HepG2 (cell line): Measurements from ENCODE around the gene EDAR. TPM values are rescaled to one million over a fixed set of nuclear protein-coding genes. Genes with fewer than 3 reads are reported as not detected.
A peak's percentile ranks its signal among the peaks of the same experiment; 100 is the strongest.

Source experiments
- ATAC-seq: fragments of 200-7000 bp; cut with Tn5 transposase; 3 replicates; pipeline ENCODE4 v1.9.1; 2020; ENCODE audit warnings: mild to moderate bottlenecking, moderate library complexity
- BruUV-seq: library from RNA; stranded (reverse); fragments of 400-500 nt; replicated peaks from 2 replicates; lab custom pipeline; 2021; lab: Mats Ljungman, UMichigan
- CTCF ChIA-PET: fragments of 300-600 bp; formaldehyde crosslinking; extraction: SDS; loops from one replicate; lab custom pipeline; 2021; ENCODE audit warnings: low total read pairs, inconsistent platforms, low intra/inter-chr PET ratio; lab: Yijun Ruan, JAX
- POLR2A ChIA-PET: fragments of 350-600 bp; sonication (Branson Sonifier 250); formaldehyde crosslinking; loops from one replicate; lab custom pipeline; 2020; ENCODE audit warnings: antibody characterized with exemption, inconsistent platforms; lab: Yijun Ruan, JAX
- DNase-seq: peaks from one replicate; pipeline ENCODE4 v3.0.0-alpha.2; 2015; ENCODE audit warnings: low spot score
- FAIRE-seq: peaks from 3 replicates; lab custom pipeline; 2011; peaks lifted over from hg19 to GRCh38; lab: Jason Lieb, UNC
- H2AFZ ChIP-seq: one replicate; pipeline ENCODE4 v1.6.1; 2011; ENCODE audit warnings: low read length, inconsistent platforms
- H3K27ac ChIP-seq: fragments of 300-600 bp; 3 replicates; pipeline ENCODE4 v1.8.0; 2011; ENCODE audit warnings: mixed run types, mild to moderate bottlenecking, mixed read lengths, low read length, inconsistent platforms; ENCODE audit not compliant: insufficient read depth; ENCODE audit errors: extremely low read length
- H3K27me3 ChIP-seq, 2 experiments: fragments of 200-600 bp in 1 of 2; 2 replicates in 1 of 2; 3 replicates in 1 of 2; pipeline versions ENCODE4 v1.6.0 to v1.8.0; 2011; ENCODE audit warnings: low read length in 2 of 2, mild to moderate bottlenecking in 2 of 2, moderate library complexity in 2 of 2, inconsistent platforms in 1 of 2; ENCODE audit not compliant: insufficient read depth in 2 of 2, control insufficient read depth in 1 of 2
- H3K36me3 ChIP-seq, 2 experiments: fragments of 200-600 bp in 1 of 2; replicated peaks in 1 of 2; 2 replicates in 1 of 2; 3 replicates in 1 of 2; pipeline versions ENCODE4 v1.5.1 to v1.8.0; 2011; ENCODE audit warnings: low read length in 2 of 2, inconsistent platforms in 1 of 2; ENCODE audit not compliant: insufficient read depth in 2 of 2, control insufficient read depth in 1 of 2
- H3K4me1 ChIP-seq: 2 replicates; pipeline ENCODE4 v1.5.1; 2012; ENCODE audit warnings: low read length, inconsistent platforms; ENCODE audit not compliant: insufficient read depth
- H3K4me2 ChIP-seq: 2 replicates; pipeline ENCODE4 v1.6.0; 2011; ENCODE audit warnings: low read depth, low read length, inconsistent platforms
- H3K4me3 ChIP-seq, 3 experiments: fragments of 200-600 bp in 1 of 3; sonication (generic), shearing (Covaris generic) in 1 of 3; replicated peaks in 1 of 3; 2 replicates each; pipeline ENCODE4 v1.5.1; 2011 to 2016; ENCODE audit warnings: low read length in 3 of 3, inconsistent platforms in 2 of 3, low read depth in 2 of 3, mild to moderate bottlenecking in 2 of 3, control low read depth in 1 of 3, mixed read lengths in 1 of 3; ENCODE audit not compliant: insufficient read depth in 1 of 3
- H3K79me2 ChIP-seq: one replicate; pipeline ENCODE4 v1.6.1; 2011; ENCODE audit warnings: low read length, inconsistent platforms; ENCODE audit not compliant: insufficient read depth
- H3K9ac ChIP-seq: 2 replicates; pipeline ENCODE4 v1.6.0; 2011; ENCODE audit warnings: mild to moderate bottlenecking, low read depth, low read length, inconsistent platforms; ENCODE audit not compliant: insufficient read depth
- H3K9me3 ChIP-seq: 2 replicates; pipeline ENCODE4 v1.5.1; 2012; ENCODE audit warnings: mild to moderate bottlenecking, low read length
- H4K20me1 ChIP-seq: 2 replicates; pipeline ENCODE4 v1.6.0; 2011; ENCODE audit warnings: inconsistent platforms, mild to moderate bottlenecking, low read length, moderate library complexity; ENCODE audit not compliant: insufficient read depth
- BHLHE40 ChIP-seq: IDR thresholded peaks from 2 replicates; pipeline ENCODE4 v1.6.1; 2011; ENCODE audit warnings: low read length, improper control_type of control experiment
- CREB1 ChIP-seq, 2 experiments: fragments of 450-650 bp in 1 of 2; IDR thresholded peaks; 2 replicates each; pipeline ENCODE4 v1.6.1; 2016 to 2017; ENCODE audit warnings: control low read depth in 1 of 2, mild to moderate bottlenecking in 1 of 2, missing compliant biosample characterization in 1 of 2, missing genetic modification characterization in 1 of 2
- EED ChIP-seq: sonication (generic); formaldehyde crosslinking; IDR thresholded peaks from 2 replicates; pipeline ENCODE4 v1.5.0; 2020; ENCODE audit warnings: mild to moderate bottlenecking, missing genetic modification reagents
- HIVEP1 ChIP-seq: sonication (generic); formaldehyde crosslinking; IDR thresholded peaks from 2 replicates; pipeline ENCODE4 v1.4.0; 2020; ENCODE audit warnings: mild to moderate bottlenecking, missing genetic modification reagents
- PAWR ChIP-seq: sonication (generic); formaldehyde crosslinking; IDR thresholded peaks from 2 replicates; pipeline ENCODE4 v1.4.0; 2020; ENCODE audit warnings: missing genetic modification reagents, mild to moderate bottlenecking, borderline replicate concordance
- RFX3 ChIP-seq: IDR thresholded peaks from 2 replicates; pipeline ENCODE4 v1.6.1; 2016; ENCODE audit warnings: missing biosample characterization, missing genetic modification reagents
- SRSF1 ChIP-seq: fragments of 200-400 bp; formaldehyde crosslinking; optimal IDR thresholded peaks from 2 replicates; pipeline ENCODE3; 2017; ENCODE audit warnings: mild to moderate bottlenecking, low read depth, low read length, moderate library complexity
- TAF15 ChIP-seq: fragments of 200-400 bp; formaldehyde crosslinking; IDR thresholded peaks from one replicate; pipeline ENCODE4 v1.6.1; 2018; ENCODE audit warnings: mild to moderate bottlenecking, low read depth, low read length; ENCODE audit not compliant: poor library complexity, severe bottlenecking
- TBX2 ChIP-seq: sonication (generic); formaldehyde crosslinking; IDR thresholded peaks from 2 replicates; pipeline ENCODE4 v1.5.0; 2020; ENCODE audit warnings: missing genetic modification reagents, mild to moderate bottlenecking, borderline replicate concordance
- ZNF10 ChIP-seq: sonication (generic); formaldehyde crosslinking; IDR thresholded peaks from 2 replicates; pipeline ENCODE4 v1.4.0; 2020; ENCODE audit warnings: mild to moderate bottlenecking, low read depth, missing genetic modification reagents, borderline replicate concordance
- WGBS: methylation state at CpG from one replicate; pipeline ENCODE4 v1.1.6; 2017; ENCODE audit warnings: low lambda C conversion rate; 5-methylcytosine and 5-hydroxymethylcytosine counted together
- in situ Hi-C: cut with HindIII; loops from 2 replicates; pipeline ENCODE4 v1.10.0; 2017; ENCODE audit warnings: low pct_unique_long_range_greater_than_20kb; ENCODE audit not compliant: extremely low pct_ligation_motif_present
- intact Hi-C: fragments of 100-400 bp; cut with micrococcal nuclease; formaldehyde crosslinking; loops from one replicate; pipeline ENCODE4 v1.10.0; 2022; ENCODE audit not compliant: unreplicated experiment
- polyA plus RNA-seq, 8 experiments: library from polyadenylated mRNA; depleted of rRNA in 3 of 8; stranded (reverse) in 7 of 8; unstranded in 1 of 8; fragments of >200 nt; fragmentation: Illumina TruSeq in 4 of 8; extraction: Trizol in 4 of 8; gene quantifications; 2 replicates each; pipeline versions ENCODE4 v1.2.1 to v1.2.3, GENCODE V29; 2011 to 2016; ENCODE audit warnings: low read depth in 4 of 8, missing spikeins in 1 of 8, mixed read lengths in 1 of 8; ENCODE audit not compliant: insufficient read depth in 1 of 8
- total RNA-seq, 5 experiments: library from RNA; depleted of rRNA; stranded (reverse); fragments of >200 nt; fragmentation: Illumina TruSeq; extraction: Trizol; gene quantifications; 2 replicates each; pipeline ENCODE4 v1.2.3, GENCODE V29; 2016; ENCODE audit warnings: low read depth in 1 of 5
- TF ChIP-seq, protein P1 (sequence below): sonication (generic); formaldehyde crosslinking; IDR thresholded peaks from 2 replicates; pipeline ENCODE4 v1.4.0; 2020; ENCODE audit warnings: missing genetic modification reagents
- TF ChIP-seq, protein P2 (sequence below): sonication (generic); formaldehyde crosslinking; IDR thresholded peaks from 2 replicates; pipeline ENCODE4 v1.5.1; 2020; ENCODE audit warnings: missing genetic modification reagents, mild to moderate bottlenecking, borderline replicate concordance

EDAR gene
- total and polyA plus RNA-seq, 2 of the 13 experiments (the other 11 are each of a cell fraction or from before 2014, with no cell fraction given): not detected

DNA sequence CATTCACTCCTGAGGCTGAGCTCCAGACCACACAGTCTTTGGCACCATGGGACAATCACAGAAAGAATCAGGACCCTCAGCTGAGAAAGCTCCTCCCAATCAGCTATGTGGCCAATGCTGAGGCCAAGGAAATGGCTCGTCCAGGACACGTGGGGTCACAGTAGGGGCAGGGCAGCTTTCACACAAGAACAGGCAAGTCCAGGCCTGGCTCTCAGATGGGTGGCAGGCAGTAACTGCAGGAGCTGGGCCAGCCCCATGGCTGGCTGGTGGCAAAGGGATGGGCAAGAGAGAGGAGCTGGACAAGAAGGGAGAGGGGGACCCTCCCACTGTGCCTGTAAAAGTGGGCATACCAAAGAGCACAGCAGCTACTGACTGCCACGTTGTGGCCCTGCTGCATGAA, 12.2 kb upstream of the EDAR start (continued):
- TF ChIP-seq EED (CRISPR knock-in tag) (no peak), PAWR (CRISPR knock-in tag) (no peak), TBX2 (CRISPR knock-in tag) (no peak)
- TF ChIP-seq, all 625 proteins: peak for 0

- 27% methylated on average over 4 of the region's 4 CpGs for WGBS
- no peaks in the 10 kb centered on the region for H3K36me3 ChIP-seq
- DNase-seq (no peak), FAIRE-seq (no peak), ATAC-seq (no peak)
- H3K9ac ChIP-seq: no peak overlapping the region
- no peak overlapping the region for H3K4me3 ChIP-seq
- POLR2A ChIA-PET: no interaction called here
- intact Hi-C loops (no loop called here), in situ Hi-C loops (no loop called here)
- H2AFZ ChIP-seq: no peak overlapping the region
- H3K79me2 ChIP-seq: no peaks in the 10 kb centered on the region
- no peak overlapping the region for H3K4me2 ChIP-seq
- no peak overlapping the region for H3K27ac ChIP-seq
- no peaks in the 10 kb centered on the region for H3K9me3 ChIP-seq
- no TSS peak for BruUV-seq
- H4K20me1 ChIP-seq: no peaks in the 10 kb centered on the region; the same call in 1 of the 2 replicates
- no peaks in the 10 kb centered on the region; the same call in 1 of the 2 replicates for H3K4me1 ChIP-seq
- TF ChIP-seq BHLHE40: 0 out of 2 replicates have a peak, but pooled peaks have one; percentile 11
- TF ChIP-seq HIVEP1 (CRISPR knock-in tag): no peak
- 0 out of 2 replicates have a peak, but pooled peaks have one; percentile 18 for TF ChIP-seq CREB1 (IDR thresholded peaks at IDR 0.05)
- TF ChIP-seq CREB1 (CRISPR knock-in tag; IDR thresholded peaks at IDR 0.05): no peak
- no peaks in the 10 kb centered on the region for H3K27me3 ChIP-seq
- CTCF ChIA-PET: no interaction called here
Observed at GRCh38 chr2:109000738-109001137, 11.7 kb upstream of the EDAR start.

- no TSS peak for BruUV-seq
- Histone ChIP-seq H3K27ac (no peak overlapping the region), H3K4me1 (peaks cover 5% of the 10 kb centered on the region), H2AFZ (no peak overlapping the region), H3K4me2 (no peak overlapping the region), H4K20me1 (no peaks in the 10 kb centered on the region), H3K27me3 (no peaks in the 10 kb centered on the region), H3K36me3 (no peaks in the 10 kb centered on the region), H3K9me3 (no peaks in the 10 kb centered on the region), H3K9ac (no peak overlapping the region), H3K4me3 (no peak overlapping the region), H3K79me2 (no peaks in the 10 kb centered on the region)
- ChIA-PET POLR2A (no interaction called here), CTCF (no interaction called here)
- FAIRE-seq (no peak), ATAC-seq (no peak), DNase-seq (no peak)
- intact Hi-C loops: no loop called here
- in situ Hi-C loops: no loop called here
- 19% methylated on average over 3 of the region's 3 CpGs for WGBS
- TF ChIP-seq, protein P1, sequence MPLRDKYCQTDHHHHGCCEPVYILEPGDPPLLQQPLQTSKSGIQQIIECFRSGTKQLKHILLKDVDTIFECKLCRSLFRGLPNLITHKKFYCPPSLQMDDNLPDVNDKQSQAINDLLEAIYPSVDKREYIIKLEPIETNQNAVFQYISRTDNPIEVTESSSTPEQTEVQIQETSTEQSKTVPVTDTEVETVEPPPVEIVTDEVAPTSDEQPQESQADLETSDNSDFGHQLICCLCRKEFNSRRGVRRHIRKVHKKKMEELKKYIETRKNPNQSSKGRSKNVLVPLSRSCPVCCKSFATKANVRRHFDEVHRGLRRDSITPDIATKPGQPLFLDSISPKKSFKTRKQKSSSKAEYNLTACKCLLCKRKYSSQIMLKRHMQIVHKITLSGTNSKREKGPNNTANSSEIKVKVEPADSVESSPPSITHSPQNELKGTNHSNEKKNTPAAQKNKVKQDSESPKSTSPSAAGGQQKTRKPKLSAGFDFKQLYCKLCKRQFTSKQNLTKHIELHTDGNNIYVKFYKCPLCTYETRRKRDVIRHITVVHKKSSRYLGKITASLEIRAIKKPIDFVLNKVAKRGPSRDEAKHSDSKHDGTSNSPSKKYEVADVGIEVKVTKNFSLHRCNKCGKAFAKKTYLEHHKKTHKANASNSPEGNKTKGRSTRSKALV (CRISPR knock-in tag): no peak
- TF ChIP-seq SRSF1 (no peak), ZNF10 (CRISPR knock-in tag) (no peak), TAF15 (no peak), RFX3 (CRISPR knock-in tag) (no peak)
- TF ChIP-seq, protein P2, sequence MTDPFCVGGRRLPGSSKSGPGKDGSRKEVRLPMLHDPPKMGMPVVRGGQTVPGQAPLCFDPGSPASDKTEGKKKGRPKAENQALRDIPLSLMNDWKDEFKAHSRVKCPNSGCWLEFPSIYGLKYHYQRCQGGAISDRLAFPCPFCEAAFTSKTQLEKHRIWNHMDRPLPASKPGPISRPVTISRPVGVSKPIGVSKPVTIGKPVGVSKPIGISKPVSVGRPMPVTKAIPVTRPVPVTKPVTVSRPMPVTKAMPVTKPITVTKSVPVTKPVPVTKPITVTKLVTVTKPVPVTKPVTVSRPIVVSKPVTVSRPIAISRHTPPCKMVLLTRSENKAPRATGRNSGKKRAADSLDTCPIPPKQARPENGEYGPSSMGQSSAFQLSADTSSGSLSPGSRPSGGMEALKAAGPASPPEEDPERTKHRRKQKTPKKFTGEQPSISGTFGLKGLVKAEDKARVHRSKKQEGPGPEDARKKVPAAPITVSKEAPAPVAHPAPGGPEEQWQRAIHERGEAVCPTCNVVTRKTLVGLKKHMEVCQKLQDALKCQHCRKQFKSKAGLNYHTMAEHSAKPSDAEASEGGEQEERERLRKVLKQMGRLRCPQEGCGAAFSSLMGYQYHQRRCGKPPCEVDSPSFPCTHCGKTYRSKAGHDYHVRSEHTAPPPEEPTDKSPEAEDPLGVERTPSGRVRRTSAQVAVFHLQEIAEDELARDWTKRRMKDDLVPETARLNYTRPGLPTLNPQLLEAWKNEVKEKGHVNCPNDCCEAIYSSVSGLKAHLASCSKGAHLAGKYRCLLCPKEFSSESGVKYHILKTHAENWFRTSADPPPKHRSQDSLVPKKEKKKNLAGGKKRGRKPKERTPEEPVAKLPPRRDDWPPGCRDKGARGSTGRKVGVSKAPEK (CRISPR knock-in tag): no peak
Observed at GRCh38 chr2:108998911-108999310, 9.9 kb upstream of the EDAR start.
